Subcutaneous adipose tissue (tissue), 4 donors: ENCODE results near the gene RPL10A. TPM values are rescaled to one million over a fixed set of nuclear protein-coding genes. Genes with fewer than 3 reads are reported as not detected.

ENCODE experiments used
- CTCF ChIP-seq: fragments of 450-650 bp; IDR thresholded peaks from one replicate; pipeline ENCODE4 v1.5.1; 2016; ENCODE audit warnings: low read depth, mild to moderate bottlenecking, control low read depth, antibody characterized with exemption, moderate library complexity
- small RNA-seq: library from RNA; depleted of rRNA; stranded (forward); fragments of <200 nt; gene quantifications from one replicate; pipeline ENCODE3, GENCODE V24; 2016
- total RNA-seq, 4 donors: library from RNA; depleted of rRNA; stranded (reverse); fragments of >200 nt; gene quantifications; one replicate each; pipeline ENCODE4 v1.1.0, GENCODE V29; 2016

The RPL10A gene
- total RNA-seq, 4 donors from 2014 or later = 985 to 1,194 (median 1,120) TPM

GRCh38 chr6:35519313-35520015 is 51.3 kb downstream of the RPL10A start:
- no peak for TF ChIP-seq CTCF

Small RNA genes lying within 50 kb of the gene (small RNA-seq; reads per million reads assigned to genes)
- gene MIR7111 = not detected

Other genes starting within 250 kb of the RPL10A start
- gene ZNF76, start 208.7 kb upstream of the RPL10A start, total RNA-seq = 10 to 100 TPM; 24.5 to 33.0 (median 26.5) TPM
- gene DEF6, start 170.6 kb upstream of the RPL10A start, total RNA-seq = 10 to 100 TPM in 1 of 4 donors, 1 to 10 TPM in 3; 1.9 to 13.6 (median 5.0) TPM
- 10 to 100 TPM in 1 of 4 donors, 1 to 10 TPM in 3; 6.1 to 17.3 (median 7.0) TPM for gene PPARD, start 125.8 kb upstream of the RPL10A start, total RNA-seq
- 10 to 100 TPM in 2 of 4 donors, 1 to 10 TPM in 2; 2.6 to 15.3 (median 9.9) TPM for gene FANCE, start 16.1 kb upstream of the RPL10A start, total RNA-seq
- 1 to 10 TPM; 4.1 to 6.2 (median 4.7) TPM for gene TEAD3, start 28.7 kb downstream of the RPL10A start, total RNA-seq
- gene TULP1, start 44.5 kb downstream of the RPL10A start, total RNA-seq = not detected
- gene FKBP5, start 220.5 kb downstream of the RPL10A start, total RNA-seq = 100 to 1,000 TPM; 332 to 758 (median 703) TPM